Measurements from ENCODE around the gene TESPA1. TPM values are rescaled to one million over a fixed set of nuclear protein-coding genes. Genes with fewer than 3 reads are reported as not detected.

Gene TESPA1
- total RNA-seq, 1 experiment from 2014 or later = not detected

GRCh38 chr12:54983536-54984101 is 943 bp downstream of the TESPA1 start:
- DNase-seq (no peak), ATAC-seq (no peak)
- ChIA-PET CTCF (no interaction called here), POLR2A (ENCODE audit: unreplicated experiment) (no interaction called here)
- Histone ChIP-seq H3K79me2 (ENCODE audit: low read length) (no peaks in the 10 kb centered on the region), H3K4me2 (ENCODE audit: low read length) (no peak overlapping the region), H3K4me1 (ENCODE audit: insufficient read depth, low read length) (no peaks in the 10 kb centered on the region), H4K20me1 (ENCODE audit: low read length) (no peaks in the 10 kb centered on the region), H3K9ac (ENCODE audit: low read length) (no peak overlapping the region), H3F3A (ENCODE audit: low read length, unreplicated experiment) (no peaks in the 10 kb centered on the region), H3K27me3 (ENCODE audit: low read length) (peaks cover 90% of the 10 kb centered on the region), H2AFZ (ENCODE audit: low read length) (no peak overlapping the region), H3K9me3 (ENCODE audit: low read length) (no peaks in the 10 kb centered on the region), H3K4me3 (ENCODE audit: low read length) (no peak overlapping the region), H3K36me3 (ENCODE audit: low read depth, low read length) (no peaks in the 10 kb centered on the region), H3K9me2 (replicated peaks; ENCODE audit: low read length) (no peaks in the 10 kb centered on the region), H3K27ac (ENCODE audit: low read length) (no peak overlapping the region)
- no peak for TF ChIP-seq EZH2phosphoT487 (IDR thresholded peaks at IDR 0.05; ENCODE audit: borderline replicate concordance, low read length)
- BruUV-seq (replicated peaks) = no TSS peak
- intact Hi-C loops (cut with micrococcal nuclease) = no loop called here

- intact Hi-C loops (cut with micrococcal nuclease) = no loop called here
- CTCF ChIA-PET = no interaction called here
Measured at GRCh38 chr12:54981796-54982195, 2.8 kb downstream of the TESPA1 start.

GRCh38 chr12:54980341-54980740 is 4.2 kb downstream of the TESPA1 start:
- no peaks in the 10 kb centered on the region for H4K20me1 ChIP-seq (ENCODE audit: low read length)
- ATAC-seq (no peak), DNase-seq (no peak)
- TF ChIP-seq CTCF (conservative IDR thresholded peaks at IDR 0.05; ENCODE audit: low read depth, low read length) (no peak), EZH2phosphoT487 (IDR thresholded peaks at IDR 0.05; ENCODE audit: borderline replicate concordance, low read length) (no peak), EZH2 (IDR thresholded peaks at IDR 0.05; ENCODE audit: low read length, unreplicated experiment) (no peak)
- POLR2A ChIA-PET (ENCODE audit: unreplicated experiment) = no interaction called here
- no peaks in the 10 kb centered on the region for H3K4me1 ChIP-seq (ENCODE audit: insufficient read depth, low read length)
- CTCF ChIA-PET = no interaction called here
- no peaks in the 10 kb centered on the region for H3F3A ChIP-seq (ENCODE audit: low read length, unreplicated experiment)
- intact Hi-C loops (cut with micrococcal nuclease) = no loop called here
- no TSS peak for BruUV-seq (replicated peaks)
- no peak overlapping the region for H2AFZ ChIP-seq (ENCODE audit: low read length)
- no peak overlapping the region for H3K9ac ChIP-seq (ENCODE audit: low read length)
- no peak overlapping the region for H3K4me3 ChIP-seq (ENCODE audit: low read length)
- H3K27ac ChIP-seq (ENCODE audit: low read length) = no peak overlapping the region
- H3K4me2 ChIP-seq (ENCODE audit: low read length) = no peak overlapping the region
- no peaks in the 10 kb centered on the region for H3K36me3 ChIP-seq (ENCODE audit: low read depth, low read length)
- H3K79me2 ChIP-seq (ENCODE audit: low read length) = no peaks in the 10 kb centered on the region
- H3K9me2 ChIP-seq (replicated peaks; ENCODE audit: low read length) = no peaks in the 10 kb centered on the region
- no peaks in the 10 kb centered on the region for H3K9me3 ChIP-seq (ENCODE audit: low read length)
- peaks cover 94% of the 10 kb centered on the region for H3K27me3 ChIP-seq (ENCODE audit: low read length)

More at GRCh38 chr12:54981796-54982195, 2.8 kb downstream of the TESPA1 start:
- TF ChIP-seq CTCF (conservative IDR thresholded peaks at IDR 0.05; ENCODE audit: low read depth, low read length) (no peak), EZH2phosphoT487 (IDR thresholded peaks at IDR 0.05; ENCODE audit: borderline replicate concordance, low read length) (no peak), EZH2 (IDR thresholded peaks at IDR 0.05; ENCODE audit: low read length, unreplicated experiment) (no peak)
- BruUV-seq (replicated peaks) = no TSS peak
- Histone ChIP-seq H3K4me1 (ENCODE audit: insufficient read depth, low read length) (no peaks in the 10 kb centered on the region), H4K20me1 (ENCODE audit: low read length) (no peaks in the 10 kb centered on the region), H3K79me2 (ENCODE audit: low read length) (no peaks in the 10 kb centered on the region), H3K36me3 (ENCODE audit: low read depth, low read length) (no peaks in the 10 kb centered on the region), H3K4me3 (ENCODE audit: low read length) (no peak overlapping the region), H3F3A (ENCODE audit: low read length, unreplicated experiment) (no peaks in the 10 kb centered on the region), H3K27me3 (ENCODE audit: low read length) (peaks cover 92% of the 10 kb centered on the region), H3K9me2 (replicated peaks; ENCODE audit: low read length) (no peaks in the 10 kb centered on the region), H3K27ac (ENCODE audit: low read length) (no peak overlapping the region), H2AFZ (ENCODE audit: low read length) (no peak overlapping the region), H3K9ac (ENCODE audit: low read length) (no peak overlapping the region), H3K9me3 (ENCODE audit: low read length) (no peaks in the 10 kb centered on the region), H3K4me2 (ENCODE audit: low read length) (no peak overlapping the region)
- DNase-seq (no peak), ATAC-seq (no peak)
- POLR2A ChIA-PET (ENCODE audit: unreplicated experiment) = no interaction called here
